Hematopoietic multipotent progenitor cell treated with erythropoietin and hydrocortisone succinate and interleukin-3 and kit ligand, for 15 days (in vitro differentiated cells): ENCODE data around the gene LUZP2.

ENCODE experiments used
- DNase-seq: peaks from one replicate; pipeline ENCODE4 v3.0.0-alpha.2; 2015; ENCODE audit warnings: low spot score

Gene LUZP2

DNA sequence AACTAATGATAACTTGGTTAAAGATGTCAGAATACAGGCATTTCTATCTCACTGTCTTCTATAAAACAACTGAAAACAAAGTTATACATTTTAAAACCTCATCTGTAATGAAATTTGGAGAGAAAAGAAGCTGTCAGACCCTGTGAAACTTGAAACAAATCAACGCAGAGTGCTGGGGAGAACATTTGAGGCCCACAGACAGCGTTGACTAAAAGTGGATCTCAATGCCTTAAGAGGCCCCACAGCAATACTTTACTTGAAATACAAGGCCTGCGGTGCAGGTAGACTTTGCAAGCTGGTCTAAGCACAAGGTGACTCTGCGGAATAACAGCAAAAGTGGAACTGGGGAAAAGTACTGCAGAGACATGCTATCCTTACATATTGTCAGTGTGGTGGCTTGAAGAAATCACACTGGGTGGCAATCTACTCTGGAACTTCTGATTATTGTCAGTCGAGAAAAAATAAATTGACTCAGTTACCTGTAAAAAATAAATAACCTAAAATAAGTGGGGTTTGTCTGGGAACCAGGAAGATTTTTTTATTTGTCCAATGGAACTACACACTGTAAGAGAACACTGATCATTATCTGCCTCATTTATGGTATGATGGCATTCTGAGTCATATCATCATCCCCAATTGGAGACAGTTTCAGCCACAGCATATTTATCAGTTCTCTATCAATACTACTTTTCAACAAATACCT lies 138.9 kb downstream of the LUZP2 start:
- DNase-seq = no peak

GRCh38 chr11:24636291-24636629 lies 139.4 kb downstream of the LUZP2 start:
- no peak for DNase-seq

- no peak for DNase-seq
These were observed 140.7 kb downstream of the LUZP2 start for GRCh38 chr11:24637520-24637919.

- DNase-seq = no peak
These were observed 145.8 kb downstream of the LUZP2 start for GRCh38 chr11:24642648-24643047.

DNA sequence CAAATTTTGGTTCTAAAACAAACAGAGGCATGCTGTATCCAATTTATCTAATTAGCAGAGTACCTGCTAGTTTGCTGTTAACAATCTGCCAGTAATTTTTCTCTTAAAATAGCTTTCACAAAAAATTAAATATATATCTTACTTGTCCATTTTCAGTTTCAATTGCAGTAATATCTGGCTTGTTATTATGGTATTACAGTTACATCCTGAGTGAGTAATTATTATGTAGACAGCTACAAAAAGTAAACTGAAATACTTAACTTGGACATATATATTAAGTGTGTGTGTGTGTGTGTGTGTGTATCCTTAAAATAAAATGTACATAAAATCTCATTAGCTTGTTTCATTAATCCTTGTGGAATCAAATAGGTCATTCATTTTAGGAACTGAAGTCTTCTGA lies 148.7 kb downstream of the LUZP2 start:
- no peak for DNase-seq

GRCh38 chr11:24651873-24652272 lies 155.0 kb downstream of the LUZP2 start:
- DNase-seq = no peak

- DNase-seq = no peak
These were observed 157.0 kb downstream of the LUZP2 start for GRCh38 chr11:24653901-24654300.

DNA sequence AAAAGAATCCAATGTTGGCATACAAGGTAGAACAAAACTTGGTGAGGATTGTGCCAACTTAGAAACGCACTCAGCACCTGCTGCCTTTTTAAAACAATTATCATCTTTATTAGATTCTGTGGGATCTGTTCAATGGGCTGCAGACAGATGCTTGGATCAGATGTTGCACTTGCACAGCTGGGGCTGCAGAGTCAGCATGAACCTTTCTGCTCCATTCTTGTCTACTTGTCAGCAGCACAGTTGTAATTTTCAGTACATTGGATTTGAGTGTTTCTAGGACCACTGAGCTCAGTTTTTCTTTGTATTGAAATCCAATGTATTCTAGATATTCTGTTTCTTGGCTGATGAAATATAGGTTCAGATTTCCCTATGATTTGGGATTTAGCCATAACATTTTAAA lies 164.5 kb downstream of the LUZP2 start:
- DNase-seq = no peak

- DNase-seq = no peak
These were observed 167.5 kb downstream of the LUZP2 start for GRCh38 chr11:24664399-24664798.

GRCh38 chr11:24667353-24667968 lies 170.6 kb downstream of the LUZP2 start:
- DNase-seq = no peak

DNA sequence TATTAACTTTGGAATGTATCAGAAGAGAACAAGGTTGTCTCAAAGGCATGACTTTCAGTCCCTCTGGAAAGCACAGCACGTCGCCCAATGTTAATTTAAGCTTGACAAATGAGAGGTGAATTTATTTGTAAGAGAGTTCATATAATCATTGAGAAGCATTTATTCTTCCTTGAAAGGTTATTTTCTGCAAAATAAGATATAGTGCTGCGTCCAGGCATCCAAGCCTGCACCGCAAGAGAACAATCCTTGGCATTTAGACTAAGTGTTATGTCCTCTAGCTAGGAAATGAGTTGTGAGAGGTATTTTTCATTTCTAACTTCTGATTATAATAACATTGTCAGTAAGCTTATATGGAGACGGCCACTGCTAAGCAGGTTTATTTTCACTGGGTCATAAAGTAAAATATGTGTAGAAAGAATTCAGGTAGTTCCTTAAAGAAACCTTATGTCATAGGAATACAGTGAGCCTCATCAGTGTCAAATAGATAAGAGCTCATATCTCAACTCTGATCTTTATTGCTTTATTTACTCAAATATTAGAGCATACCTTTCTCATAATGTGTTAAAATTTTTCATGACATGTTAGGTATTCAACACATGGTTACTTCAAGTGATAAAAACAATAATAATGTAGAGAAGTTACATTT lies 182.0 kb downstream of the LUZP2 start:
- DNase-seq = no peak

GRCh38 chr11:24679821-24680351 lies 183.0 kb downstream of the LUZP2 start:
- DNase-seq = no peak

DNA sequence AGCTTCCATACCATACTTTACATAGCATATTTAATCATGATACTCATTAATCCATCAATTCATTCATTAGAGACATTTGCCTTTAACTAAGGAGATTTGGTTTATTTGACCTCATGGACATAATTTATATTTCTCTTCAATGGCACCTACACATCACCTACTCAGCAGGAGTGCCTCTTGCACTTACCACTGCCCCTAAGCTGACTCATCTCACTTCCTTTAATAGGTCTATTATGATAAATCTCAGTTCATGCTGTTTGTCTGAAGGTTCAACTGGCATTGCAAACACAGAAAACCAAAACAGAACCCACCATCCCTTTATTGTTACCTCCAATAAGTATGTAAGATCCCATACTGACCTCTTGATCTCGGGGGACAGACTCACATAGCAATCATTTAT lies 186.7 kb downstream of the LUZP2 start:
- no peak for DNase-seq

DNA sequence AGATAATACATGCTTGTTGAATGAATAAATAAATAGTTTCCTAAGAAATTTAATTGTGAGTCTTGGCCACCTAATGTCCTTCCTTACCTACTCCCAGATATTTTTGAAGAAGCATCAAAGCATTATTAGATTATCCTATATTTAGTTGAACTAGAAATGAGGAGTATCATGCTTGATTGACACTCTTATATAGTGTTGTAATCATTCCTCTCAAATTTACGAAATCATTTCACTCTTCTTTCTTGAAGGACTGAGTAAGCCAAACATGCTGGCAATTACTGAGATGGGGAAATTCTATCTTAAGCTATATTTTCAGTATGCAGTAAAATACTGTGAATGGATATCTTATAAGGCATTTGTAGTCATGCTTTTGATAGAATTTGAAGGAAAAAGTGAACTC lies 189.0 kb downstream of the LUZP2 start:
- DNase-seq = no peak

- no peak for DNase-seq
These were observed 190.8 kb downstream of the LUZP2 start for GRCh38 chr11:24687531-24688147.

- no peak for DNase-seq
These were observed 192.1 kb downstream of the LUZP2 start for GRCh38 chr11:24688981-24689380.

DNA sequence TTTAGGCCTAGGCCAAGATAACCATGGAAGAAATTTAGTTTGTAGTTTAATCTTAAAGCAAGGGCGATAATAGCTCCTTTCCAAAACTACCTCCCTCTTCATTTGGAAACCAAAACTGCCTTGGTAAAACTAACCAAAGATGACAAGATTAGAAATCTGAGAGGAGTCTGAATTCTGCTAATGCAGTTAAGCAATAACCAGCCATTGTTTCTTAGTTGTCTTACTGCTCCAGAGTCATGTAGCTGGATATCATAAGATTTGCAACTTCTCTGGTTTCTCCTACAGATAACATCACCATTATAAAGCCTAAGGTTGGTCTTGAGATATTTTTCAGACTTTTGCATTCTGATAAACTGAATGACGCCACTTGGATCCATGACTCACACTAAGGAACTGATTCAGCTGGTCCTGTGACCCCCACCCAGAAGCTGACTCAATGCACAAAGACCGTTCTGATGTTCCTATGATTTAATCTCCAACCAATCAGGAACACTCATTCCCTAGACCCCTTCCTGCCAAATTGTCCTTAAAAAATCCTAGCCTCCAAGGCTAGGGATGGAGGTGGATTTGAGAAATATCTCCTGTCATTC lies 200.8 kb downstream of the LUZP2 start:
- no peak for DNase-seq

DNA sequence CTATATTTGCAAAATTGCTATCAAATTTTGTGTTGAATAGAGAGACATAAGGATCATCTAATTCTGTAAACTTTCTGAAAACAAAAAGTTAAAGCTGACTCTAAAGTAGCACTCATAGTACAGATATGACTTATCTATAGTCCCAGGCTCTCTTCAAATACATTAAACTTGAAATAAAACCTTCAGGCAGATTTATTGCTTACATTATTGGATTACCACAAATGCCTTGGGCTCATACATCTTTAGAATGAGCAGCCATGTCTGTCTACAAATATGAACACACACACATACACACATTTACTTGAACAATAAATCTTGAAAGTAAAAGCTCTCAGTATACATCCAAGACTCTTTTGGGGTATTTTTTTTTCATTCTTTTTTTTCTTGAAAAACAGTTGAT lies 207.9 kb downstream of the LUZP2 start:
- DNase-seq = no peak

DNA sequence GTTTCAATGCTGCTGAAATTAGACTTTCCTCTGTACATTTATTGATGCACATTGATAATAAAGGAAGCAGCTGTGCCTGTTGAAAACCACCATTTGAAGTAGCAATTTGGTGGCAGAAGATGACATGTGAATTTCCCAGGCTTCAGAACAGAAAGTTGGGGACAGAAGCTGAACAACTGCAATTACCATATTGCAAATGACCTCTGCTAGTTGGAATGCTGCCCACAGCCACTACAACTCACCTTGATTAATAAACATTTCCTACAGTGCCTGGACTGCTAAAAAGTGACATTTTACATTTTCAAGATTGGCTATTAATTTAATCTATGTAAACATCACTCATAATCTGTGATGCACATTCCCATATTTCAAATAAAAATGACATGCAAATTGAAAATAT lies 208.6 kb downstream of the LUZP2 start:
- no peak for DNase-seq

- no peak for DNase-seq
These were observed 211.8 kb downstream of the LUZP2 start for GRCh38 chr11:24708616-24709015.

GRCh38 chr11:24709928-24710565 lies 213.2 kb downstream of the LUZP2 start:
- DNase-seq = no peak

GRCh38 chr11:24714601-24715000 lies 217.7 kb downstream of the LUZP2 start:
- DNase-seq = no peak
